SH-SY5Y (cell line): ENCODE results near the gene CARD10.

Experiments
- GATA2 ChIP-seq: IDR thresholded peaks from 2 replicates; pipeline ENCODE4 v1.6.1; 2011; ENCODE audit warnings: mild to moderate bottlenecking, low read depth, low read length
- GATA3 ChIP-seq: IDR thresholded peaks from 2 replicates; pipeline ENCODE4 v1.6.1; 2011; ENCODE audit warnings: low read depth, mild to moderate bottlenecking, low read length, moderate library complexity

DNA sequence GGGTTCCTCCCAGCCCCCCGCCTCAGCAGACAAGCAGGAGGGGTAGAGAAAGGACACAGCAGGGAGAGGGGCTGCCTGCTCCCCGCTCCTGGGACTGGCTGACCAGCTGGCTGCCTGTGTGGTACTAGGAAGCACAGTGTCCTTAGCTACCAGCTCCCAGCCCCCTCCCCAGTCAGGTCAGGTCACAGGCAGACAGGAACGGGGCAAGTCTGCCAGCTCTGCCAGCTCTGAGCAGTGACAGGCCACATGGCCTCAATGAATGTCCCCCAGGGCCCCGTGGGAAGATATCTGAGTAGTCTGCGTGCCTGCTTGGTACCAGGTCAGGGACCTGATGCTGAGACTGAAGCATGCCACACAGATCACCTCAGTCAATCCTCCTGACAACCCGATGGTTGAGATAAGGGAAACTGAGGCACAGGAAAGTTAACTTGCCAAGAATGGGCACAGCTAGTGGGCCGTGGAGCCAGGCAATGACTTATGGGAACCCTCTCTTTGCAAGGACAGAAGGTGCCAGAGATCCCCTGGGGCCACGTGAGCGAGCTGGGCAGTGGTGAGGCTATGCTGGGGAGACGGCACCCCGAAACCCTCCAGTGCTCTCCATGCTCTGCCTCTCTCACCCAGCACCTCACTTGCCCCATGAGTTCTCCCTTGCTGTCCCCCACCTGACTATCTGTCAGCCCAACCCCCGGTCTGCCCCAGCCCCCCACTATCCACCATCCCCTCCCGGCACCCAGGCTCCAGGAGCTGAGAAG is 19.2 kb downstream of the CARD10 start:
- TF ChIP-seq GATA2 (no peak), GATA3 (no peak)
